Stimulated activated CD4-positive, alpha-beta T cell treated with anti-CD3 and anti-CD28 coated beads, Interleukin-4, amount 100 ng/mL, for 48 hours (primary cell): ENCODE data around the gene RND2.
A peak's percentile ranks its signal among the peaks of the same experiment; 100 is the strongest.

Experiments used
- DNase-seq, 2 donors: peaks; one replicate each; pipeline ENCODE4 v3.0.0-alpha.2; 2020; ENCODE audit warnings: low read depth in 2 of 2

RND2 gene

DNA sequence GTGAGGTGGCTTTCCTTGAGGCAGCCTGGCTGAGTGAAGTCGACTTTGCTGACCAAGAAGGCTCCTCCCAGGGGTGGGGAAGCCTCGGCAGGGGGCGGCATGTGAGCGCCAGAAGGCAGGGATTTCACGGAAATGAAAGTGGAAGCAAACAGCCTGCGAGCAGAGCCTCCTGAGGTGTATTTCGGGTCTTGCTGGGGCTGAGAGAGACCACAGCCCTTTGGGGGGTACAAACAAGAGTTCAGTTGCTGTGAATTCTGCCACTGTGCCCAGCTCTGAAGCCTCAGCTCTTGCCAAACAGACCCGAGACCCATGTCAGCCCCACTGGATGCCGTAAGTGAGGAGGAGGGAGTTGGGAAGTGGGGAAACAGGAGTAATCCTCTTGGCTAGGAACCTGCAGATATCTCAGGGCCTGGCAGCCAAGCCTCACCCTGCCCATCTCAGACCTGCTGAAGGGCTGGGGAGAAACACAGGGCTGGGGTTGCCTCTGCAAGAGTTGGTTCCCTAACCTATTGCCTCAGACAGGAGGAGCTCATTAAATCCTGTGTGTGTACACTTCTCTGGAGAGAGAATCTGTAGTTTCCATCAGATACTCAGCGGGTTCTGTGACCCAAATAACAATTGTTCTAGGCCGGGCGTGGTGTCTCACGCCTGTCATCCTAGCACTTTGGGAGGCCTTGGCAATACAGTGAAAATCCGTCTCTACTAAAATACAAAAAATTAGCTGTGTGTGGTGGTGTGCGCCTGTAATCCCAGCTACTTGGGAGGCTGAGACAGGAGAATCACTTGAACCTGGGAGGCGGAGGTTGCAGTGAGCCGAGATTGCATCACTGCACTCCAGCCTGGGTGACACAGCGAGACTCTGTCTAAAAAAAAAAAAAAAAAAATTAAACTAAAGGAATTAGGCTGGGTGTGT is 18.1 kb upstream of the RND2 start, which contains the start of gene IFI35:
TSS of gene IFI35 (plus strand) at position 146 of the 913 bp plus-strand sequence. CDS start at position 310, 164 bp downstream.
- peak; percentile 73 to 84 for DNase-seq

DNA sequence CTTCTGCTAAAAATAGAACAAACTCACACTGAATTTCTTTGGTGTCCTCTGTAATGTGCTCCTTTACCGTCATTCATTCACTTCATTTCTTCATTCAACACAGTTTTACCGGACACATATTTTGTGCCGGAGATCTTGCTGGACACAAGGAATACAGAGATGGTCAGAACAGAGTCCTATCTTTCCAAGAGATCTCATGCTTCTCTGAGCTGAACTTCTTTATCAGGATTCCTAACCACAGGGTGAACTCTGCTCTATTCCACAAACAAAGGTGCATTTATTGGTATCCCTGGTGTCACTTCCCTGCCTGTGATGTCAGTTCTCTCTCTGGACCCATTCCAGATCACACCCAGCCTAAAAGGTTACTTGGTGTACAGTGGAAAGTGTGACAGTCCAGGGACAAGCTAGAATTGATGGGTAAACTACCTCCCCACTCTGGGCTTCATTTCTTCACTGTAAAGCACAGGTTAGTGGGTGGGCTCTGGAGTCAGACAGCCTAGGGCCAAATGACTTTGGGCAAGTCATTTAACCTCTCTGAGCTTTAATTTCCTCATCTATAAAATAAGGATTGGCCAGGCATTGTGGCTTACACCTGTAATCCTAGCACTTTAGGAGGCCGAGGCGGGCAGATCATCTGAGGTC is 14.2 kb upstream of the RND2 start:
- DNase-seq: no peak

DNA sequence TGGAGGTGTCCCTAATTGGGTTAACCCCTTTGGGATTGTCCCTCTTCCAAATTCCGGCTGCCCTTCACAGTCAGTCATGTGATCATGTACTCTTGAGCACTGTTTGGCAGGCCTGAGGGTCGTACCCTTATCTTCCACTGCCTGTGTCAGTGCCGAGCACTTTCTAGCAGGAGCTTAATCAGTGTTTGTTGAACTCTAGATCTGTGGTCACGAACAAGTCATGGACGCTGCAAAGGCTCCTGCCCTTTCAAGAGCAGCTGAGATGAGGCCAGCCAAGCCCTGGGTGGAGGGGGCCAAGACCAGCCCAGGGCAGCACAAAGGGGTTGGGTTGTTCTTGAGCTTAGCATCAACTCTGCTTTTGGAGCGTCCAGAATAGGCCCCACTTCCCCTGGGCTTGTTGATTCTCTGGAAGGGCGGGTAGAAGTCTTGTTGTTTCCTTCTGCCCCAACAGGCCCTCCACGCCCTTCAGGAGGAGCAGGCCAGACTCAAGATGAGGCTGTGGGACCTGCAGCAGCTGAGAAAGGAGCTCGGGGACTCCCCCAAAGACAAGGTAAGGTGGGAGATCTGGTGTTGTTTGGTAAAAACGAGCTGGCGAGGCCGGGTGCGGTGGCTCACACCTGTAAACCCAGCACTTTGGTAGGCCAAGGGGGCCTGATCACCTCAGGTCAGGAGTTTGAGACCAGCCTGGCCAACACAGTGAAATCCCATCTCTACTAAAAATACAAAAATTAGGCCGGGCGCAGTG is 13.1 kb upstream of the RND2 start:
- no peak for DNase-seq

DNA sequence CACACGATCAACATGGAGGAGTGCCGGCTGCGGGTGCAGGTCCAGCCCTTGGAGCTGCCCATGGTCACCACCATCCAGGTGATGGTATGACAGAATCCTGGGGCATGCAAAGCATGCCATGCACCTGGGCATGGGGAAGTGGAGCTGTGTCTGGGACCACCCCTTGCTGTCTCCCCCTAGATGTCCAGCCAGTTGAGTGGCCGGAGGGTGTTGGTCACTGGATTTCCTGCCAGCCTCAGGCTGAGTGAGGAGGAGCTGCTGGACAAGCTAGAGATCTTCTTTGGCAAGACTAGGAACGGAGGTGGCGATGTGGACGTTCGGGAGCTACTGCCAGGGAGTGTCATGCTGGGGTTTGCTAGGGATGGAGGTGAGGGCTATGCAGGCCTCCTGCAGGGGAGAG is 11.7 kb upstream of the RND2 start:
- DNase-seq: no peak

DNA sequence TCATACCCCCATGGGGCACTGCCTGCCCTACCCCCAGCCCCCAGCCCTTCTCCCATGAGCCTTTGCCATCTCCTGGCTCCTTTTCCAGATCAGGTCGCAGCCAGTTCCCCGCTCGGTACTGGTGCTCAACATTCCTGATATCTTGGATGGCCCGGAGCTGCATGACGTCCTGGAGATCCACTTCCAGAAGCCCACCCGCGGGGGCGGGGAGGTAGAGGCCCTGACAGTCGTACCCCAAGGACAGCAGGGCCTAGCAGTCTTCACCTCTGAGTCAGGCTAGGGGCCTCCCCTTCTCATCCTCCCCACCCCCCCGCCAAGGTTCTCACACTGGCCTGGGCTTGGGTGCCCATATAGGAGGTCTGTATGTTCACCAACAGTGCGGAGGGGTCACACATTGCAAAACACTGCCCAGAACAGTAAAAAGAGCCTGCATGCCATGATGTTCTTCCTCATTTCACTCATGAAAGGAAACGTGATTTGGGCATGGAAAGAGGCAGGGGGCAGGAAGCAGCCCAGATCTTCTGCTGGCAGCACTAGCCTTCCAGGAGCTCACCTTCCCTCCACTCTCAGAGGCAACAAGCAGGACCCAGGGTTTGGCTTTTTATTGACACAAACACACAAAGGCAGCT is 10.9 kb upstream of the RND2 start:
- DNase-seq: no peak

DNA sequence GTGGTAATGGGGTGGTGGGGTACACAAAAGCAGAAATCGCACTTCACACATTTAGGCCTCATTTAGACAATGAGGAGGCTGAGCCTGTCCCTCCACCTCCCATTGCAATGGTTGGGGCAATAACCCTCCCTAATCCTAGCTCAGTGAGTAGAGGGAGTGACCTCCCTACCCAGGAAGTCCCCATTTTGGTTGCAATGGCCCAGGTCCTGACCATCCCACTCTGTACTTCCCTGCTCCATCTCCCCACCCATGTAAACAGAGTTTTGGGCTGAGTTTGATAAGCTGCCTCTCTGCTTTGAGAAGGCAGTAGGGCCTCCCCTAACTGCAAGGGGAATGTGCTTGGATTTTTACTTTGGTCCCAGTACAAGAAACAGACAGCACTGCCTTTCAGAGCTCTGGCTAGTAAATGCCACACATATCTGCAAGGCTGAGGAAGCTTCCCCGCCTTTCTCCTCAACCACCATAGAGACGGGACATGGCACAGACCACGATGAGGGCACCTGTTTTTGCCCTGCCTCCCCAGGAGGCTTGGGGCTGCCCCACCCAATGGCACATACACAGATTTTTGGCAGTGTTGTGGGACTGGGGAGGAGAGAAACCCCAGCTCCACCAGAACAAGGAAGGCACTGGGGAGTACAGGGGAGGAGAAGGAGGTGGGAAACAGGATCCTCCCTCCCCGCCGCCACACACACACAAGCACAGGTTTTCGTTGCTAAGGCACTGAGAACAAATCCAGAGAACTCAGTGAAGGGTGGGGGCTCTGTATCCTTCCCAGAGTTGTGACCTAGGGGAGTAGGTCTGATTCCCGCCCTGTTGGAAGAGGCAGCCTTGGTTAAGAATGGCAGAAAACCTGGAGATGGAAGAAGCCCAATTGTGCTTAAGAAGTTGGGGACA is 10.1 kb upstream of the RND2 start:
- DNase-seq: no peak

DNA sequence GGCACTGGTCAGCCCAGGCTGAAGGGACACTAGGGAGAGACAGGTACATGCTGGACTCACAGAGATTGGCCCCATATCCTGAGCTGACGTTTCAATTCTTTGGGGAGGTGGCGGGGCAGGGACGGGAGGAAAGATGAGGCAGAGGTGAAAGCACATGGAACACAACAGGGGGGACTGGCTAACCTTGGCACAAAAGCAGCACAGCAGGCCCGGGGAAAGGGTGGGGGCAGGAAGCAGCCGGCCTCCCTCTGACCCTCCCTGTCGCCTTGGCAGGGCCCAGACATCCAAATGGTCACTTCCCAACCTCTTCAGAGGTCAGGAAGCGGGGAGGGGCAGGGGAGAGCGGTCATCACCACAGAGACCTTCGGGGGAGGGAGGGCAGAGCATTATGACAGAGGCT is 9.5 kb upstream of the RND2 start:
- DNase-seq: no peak

DNA sequence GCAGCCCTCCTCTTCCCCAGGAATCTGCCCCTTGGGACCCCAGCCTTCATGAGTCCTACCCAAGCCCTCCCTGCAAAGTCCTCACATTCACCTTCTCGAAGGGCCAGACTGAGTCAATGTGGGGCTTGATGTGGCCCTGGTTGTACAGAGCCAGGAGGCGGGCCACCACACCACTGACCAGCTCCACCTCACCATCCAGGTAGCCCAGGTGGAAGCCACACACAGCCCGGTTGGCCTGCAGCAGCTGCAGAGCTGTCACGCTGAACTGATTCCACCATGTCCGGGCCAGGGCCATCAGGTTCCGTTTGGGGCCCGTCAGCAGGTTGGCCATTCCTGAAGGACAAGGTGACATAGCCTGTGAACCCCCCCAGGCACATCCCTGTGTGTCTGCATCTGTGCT is 8.8 kb upstream of the RND2 start:
- DNase-seq: no peak

DNA sequence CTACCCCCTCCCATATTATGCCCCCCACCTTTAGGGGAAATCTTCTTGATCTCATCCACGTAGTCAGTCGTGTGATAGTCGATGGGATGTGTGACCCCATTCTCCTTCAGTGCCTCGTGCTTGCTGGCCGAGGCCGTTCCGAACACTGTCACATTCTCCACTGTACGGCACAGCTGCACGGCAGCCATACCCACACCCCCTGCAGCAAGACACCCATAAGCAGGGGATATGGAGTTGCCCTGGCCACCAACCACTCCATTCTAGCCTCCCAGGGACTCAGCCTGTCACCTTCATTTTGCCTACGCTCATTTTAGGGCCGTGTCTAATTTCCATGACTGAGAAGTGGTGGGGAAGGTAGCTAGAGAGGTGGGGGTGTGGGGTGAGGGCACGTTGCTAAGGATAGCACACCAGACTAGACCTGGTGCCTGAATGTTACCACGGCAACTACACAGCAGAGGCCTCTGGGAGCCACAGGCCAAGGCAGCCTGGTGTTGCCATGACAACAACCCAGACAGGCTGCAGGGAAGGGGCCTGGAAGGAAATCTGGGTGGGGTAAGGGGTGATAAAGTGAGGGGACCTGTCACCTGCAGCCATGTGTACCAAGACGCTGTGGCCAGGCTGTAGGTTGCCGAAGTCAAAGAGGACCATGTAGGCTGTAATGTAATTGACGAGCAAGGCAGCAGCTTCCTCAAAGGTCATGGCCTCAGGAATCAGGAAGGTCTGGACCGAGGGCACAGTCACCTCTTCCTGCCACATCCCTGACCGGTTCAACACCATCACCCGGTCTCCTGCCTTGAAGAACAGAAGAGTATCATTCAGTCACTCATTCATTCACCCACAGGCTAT is 6.8 kb upstream of the RND2 start:
- no peak for DNase-seq

DNA sequence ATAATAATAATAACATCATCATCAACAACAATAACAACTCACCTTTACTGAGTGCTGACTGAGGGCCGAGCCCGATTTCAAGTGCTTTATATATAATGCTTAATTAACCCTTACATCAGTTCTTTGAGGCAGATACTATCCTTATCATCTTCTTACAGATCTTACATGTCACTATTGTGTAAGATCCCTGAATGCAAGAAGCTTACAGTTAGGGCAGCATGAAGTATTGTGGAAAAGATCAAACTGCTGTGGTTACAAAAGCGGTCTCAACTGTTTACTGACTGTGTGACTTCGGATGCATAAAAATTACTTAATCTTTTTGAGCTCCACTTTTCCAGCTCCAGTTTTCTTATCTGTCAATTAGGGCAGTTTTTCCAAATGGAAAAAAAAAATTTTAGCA is 6.1 kb upstream of the RND2 start:
- DNase-seq: no peak

DNA sequence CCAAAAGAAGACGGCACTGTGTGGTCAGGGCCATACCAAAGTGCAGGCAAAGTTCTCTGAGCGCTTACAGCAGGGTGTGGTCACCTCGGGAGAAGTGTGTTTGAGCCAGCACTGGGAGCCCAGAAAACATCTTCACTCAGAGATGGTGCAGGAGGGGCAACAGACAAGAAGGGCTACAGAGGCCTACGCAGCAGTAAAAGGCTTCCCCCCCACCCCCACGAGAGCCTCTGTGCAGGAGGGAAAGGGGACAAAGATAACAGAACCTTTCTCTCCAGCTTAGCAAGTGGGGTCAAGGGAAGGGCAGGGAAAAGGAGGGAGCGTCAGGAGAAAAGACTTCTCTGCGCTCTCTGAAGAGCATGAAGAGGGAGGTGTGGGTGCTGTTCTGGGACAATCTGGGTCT is 5.6 kb upstream of the RND2 start:
- DNase-seq: no peak

DNA sequence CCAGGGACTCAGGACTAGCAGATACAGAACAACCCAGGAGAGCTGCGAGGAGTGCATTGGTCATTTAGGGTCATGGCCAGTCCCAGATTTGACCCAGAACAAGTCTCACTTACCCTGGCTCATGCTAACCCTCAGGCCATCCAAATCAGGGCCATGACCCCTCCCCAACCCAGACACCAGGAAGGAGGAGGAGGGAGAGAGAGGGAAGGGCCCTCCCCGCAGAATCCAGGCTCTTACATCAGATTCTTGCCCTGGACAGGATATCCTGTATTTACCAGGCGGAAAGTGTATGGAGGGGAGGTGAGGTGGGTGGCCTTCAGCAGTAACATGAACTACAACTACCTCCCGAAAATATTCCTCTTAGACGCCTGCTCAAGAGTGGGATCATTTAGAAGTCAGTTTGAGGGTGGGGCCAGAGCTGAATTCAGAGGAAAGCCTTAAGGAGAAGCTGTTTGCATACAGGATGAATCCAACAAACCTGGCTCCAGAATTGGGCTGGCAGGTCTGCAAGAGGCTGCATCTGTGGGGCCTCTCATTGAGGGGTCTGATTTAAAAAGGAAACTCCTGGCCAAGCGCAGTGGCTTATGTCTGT is 4.9 kb upstream of the RND2 start:
- no peak for DNase-seq

DNA sequence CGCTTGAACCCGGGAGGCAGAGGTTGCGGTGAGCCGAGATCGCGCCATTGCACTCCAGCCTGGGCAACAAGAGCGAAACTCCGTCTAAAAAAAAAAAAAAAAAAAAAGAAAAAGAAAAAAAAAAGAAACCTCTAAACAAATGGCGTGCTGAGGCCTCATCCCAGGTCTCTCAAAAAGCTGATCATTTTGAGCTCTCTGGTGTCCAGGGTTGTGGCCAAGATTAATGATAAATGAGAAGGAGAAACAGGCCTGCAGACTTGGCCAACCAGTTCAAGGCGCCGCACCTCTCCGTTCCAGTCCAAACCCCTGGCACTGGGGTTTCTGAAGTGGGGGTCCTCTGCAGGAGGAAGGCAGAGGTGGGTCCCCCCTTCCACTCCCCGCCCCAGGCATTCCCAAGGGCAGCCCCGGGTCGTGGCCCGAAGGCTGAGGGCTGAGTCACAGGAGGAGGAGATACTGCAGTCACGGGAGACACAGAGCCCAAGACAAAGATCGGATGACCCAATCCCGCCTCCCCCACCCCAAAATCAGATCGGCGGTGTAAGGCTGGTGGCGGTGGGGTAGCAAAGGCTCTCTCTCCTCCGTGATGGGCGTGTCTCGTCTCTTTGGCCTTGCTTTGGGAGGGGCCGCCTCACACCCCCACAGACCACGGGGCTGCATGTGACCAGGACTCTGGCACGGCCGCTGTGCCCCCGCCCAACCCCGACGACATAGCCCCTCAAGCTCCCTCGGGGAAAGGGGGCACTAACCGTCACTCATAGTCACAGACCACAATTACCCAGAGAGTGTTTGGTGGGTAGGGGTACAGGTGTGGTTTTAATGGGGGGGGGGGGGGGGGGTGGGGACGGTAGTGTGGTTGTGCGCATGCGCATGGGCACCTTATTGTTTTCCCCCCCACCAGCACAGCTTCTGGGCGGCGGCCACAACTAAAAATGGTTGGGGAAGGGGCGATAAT is 4.0 kb upstream of the RND2 start:
- no peak for DNase-seq

DNA sequence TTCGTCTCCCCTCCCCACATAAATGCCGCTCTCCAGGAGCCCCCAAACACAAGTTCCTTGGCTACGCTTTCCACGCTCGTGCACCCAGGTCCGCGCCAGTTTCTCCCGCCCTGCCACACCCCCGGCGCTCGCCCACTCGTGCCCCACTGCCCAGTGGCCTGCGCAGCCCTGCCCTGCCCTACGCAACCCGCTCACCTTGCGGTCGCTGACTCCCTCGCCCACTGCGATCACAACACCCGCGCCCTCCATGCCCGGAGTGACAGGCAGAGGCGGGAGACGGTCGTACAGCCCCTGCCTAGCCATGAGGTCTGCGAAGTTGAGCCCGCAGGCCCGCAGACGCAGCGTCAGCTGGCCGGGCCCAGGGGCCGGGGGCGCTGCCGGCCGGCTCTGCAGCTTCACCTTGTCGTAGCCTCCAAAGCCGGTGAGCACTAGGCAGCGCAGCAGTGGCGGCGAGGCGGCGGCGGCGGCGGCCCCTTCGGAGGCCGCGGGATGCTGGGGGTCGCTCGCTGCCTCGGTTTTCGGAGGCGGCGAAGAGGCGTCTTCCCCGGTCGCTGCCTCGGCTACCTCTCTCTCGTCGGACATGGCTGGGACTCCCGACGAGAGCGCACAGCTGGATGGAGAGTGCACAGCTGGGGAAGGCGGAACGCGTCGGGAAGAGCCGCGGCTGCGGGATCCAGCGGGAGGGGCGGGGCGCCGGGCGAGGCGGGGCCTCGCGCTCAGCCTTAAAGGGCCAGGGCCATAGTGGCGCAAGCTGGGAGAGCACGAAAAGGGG is 3.1 kb upstream of the RND2 start, which contains the start of gene VAT1:
TSS of gene VAT1 (minus strand) at position 645 of the 772 bp plus-strand sequence. CDS start at position 582, 63 bp downstream.
- DNase-seq: peak; percentile 48 to 54

DNA sequence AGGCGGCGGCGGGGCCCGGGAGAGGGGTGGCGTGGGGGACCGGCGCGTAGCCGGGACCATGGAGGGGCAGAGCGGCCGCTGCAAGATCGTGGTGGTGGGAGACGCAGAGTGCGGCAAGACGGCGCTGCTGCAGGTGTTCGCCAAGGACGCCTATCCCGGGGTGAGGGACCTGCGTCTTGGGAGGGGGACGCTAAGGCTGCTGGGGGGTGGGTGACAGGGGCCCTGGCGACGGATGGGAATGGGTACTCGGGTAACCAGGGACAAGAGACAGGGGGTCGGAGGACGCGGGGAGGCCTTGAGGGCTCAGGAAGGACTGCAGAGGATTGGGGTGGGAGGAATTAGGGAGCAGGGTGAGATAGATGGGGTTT is 243 bp downstream of the RND2 start:
- no peak for DNase-seq

DNA sequence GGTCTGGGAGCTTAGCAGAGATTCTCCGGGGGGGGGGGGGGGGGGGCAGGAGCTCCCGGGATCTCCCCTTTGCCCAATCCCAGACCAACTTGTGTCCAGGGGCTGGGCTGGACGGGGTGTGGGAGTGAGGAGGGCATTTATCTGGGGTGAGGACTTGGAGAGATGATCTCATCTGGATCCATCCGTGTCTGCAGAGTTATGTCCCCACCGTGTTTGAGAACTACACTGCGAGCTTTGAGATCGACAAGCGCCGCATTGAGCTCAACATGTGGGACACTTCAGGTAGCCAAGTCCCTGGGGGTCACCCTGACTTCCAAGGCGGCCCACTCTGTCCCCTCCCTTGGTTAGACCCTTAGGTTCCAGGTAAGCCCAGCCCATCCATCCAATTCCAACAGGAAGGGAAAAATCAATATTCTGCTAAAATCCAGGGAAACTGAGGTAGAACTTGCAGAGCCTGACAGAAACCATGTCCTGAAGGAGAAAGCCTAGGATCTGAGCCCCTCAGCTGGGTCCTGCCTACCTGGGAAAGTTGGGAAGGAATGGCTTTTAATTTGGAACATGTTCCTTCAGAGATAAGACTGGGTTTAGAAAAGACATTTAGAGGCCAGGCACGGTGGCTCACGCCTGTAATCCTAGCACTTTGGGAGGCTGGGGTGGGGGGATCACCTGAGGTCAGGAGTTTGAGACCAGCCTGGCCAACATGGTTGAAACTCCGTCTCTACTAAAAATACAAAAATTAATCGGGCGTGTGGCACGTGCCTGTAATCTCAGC is 921 bp downstream of the RND2 start:
- no peak for DNase-seq

DNA sequence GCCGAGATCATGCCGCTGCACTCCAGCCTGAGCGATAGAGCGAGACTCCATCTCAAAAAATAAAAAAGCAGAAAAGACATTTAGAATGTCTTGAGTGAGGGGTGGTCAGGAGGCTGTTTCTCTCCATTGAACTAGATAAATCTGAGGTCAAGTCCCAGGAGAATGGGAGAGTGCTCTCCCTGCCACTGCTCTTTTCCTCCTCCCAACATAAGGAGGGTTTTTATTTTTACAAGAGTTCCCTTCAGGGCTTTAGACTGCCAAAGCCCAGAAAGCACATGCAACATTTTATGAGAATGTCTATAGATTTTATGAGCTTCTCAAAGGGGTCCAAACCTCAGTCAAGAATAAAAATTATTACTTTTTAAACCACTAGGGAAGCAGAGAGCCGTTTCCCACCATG is 1.6 kb downstream of the RND2 start:
- DNase-seq: no peak
